Type B pancreatic cell (in vitro differentiated cells): ENCODE results near the gene EME1. TPM values are rescaled to one million over a fixed set of nuclear protein-coding genes. Genes with fewer than 3 reads are reported as not detected.
"Not testable (repeated sequence)": the region's sequence is repeated elsewhere in the genome, so short reads cannot be mapped to it uniquely, and the experiment has no call there.

Experiments
- DNase-seq: peaks from one replicate; pipeline ENCODE4 v3.0.0; 2021; ENCODE audit warnings: mixed read lengths; ENCODE audit not compliant: unreplicated experiment; ENCODE audit errors: extremely low spot score
- H3K27ac Mint-ChIP-seq: 2 replicates; pipeline ENCODE4 v1.8.0; 2021; ENCODE audit warnings: mild to moderate bottlenecking, mixed read lengths
- H3K27me3 Mint-ChIP-seq: 2 replicates; pipeline ENCODE4 v1.8.0; 2021; ENCODE audit warnings: mixed read lengths
- H3K36me3 Mint-ChIP-seq: 2 replicates; pipeline ENCODE4 v1.8.0; 2021; ENCODE audit warnings: mixed read lengths
- H3K4me1 Mint-ChIP-seq: one replicate; pipeline ENCODE4 v1.8.0; 2021; ENCODE audit warnings: mixed read lengths; ENCODE audit not compliant: unreplicated experiment
- H3K4me3 Mint-ChIP-seq: 2 replicates; pipeline ENCODE4 v1.8.0; 2021; ENCODE audit warnings: mild to moderate bottlenecking, mixed read lengths
- H3K9me3 Mint-ChIP-seq: 2 replicates; pipeline ENCODE4 v1.8.0; 2021; ENCODE audit warnings: mixed read lengths
- CTCF ChIP-seq: fragments of 200-600 bp; sonication (generic); conservative IDR thresholded peaks from 2 replicates; pipeline ENCODE4 v1.5.0; 2021; ENCODE audit warnings: antibody characterized with exemption, mild to moderate bottlenecking
- total RNA-seq: library from RNA; stranded (reverse); gene quantifications from 2 replicates; pipeline ENCODE4 v1.2.1, GENCODE V29; 2021; ENCODE audit warnings: low replicate concordance

EME1 gene
- total RNA-seq, 1 donor from 2014 or later: 18.7 TPM

- TF ChIP-seq CTCF: no peak
- H3K4me1 Mint-ChIP-seq: peaks cover 17% of the 10 kb centered on the region
- H3K9me3 Mint-ChIP-seq: no peaks in the 10 kb centered on the region
- peaks cover 3% of the 10 kb centered on the region for H3K27me3 Mint-ChIP-seq
- DNase-seq: no peak
- no peak overlapping the region for H3K4me3 Mint-ChIP-seq
- no peak overlapping the region for H3K27ac Mint-ChIP-seq
- no peaks in the 10 kb centered on the region for H3K36me3 Mint-ChIP-seq
Measured at GRCh38 chr17:50330151-50330775, 42.8 kb upstream of the EME1 start.

- no peaks in the 10 kb centered on the region for H3K27me3 Mint-ChIP-seq
- peaks cover 12% of the 10 kb centered on the region for H3K4me1 Mint-ChIP-seq
- DNase-seq: no peak
- H3K27ac Mint-ChIP-seq: no peak overlapping the region
- no peak overlapping the region for H3K4me3 Mint-ChIP-seq
- no peaks in the 10 kb centered on the region for H3K9me3 Mint-ChIP-seq
- TF ChIP-seq CTCF: no peak
- H3K36me3 Mint-ChIP-seq: no peaks in the 10 kb centered on the region
Measured at GRCh38 chr17:50331085-50331791, 41.8 kb upstream of the EME1 start.

- H3K9me3 Mint-ChIP-seq: no peaks in the 10 kb centered on the region
- H3K27me3 Mint-ChIP-seq: no peaks in the 10 kb centered on the region
- peaks cover 4% of the 10 kb centered on the region for H3K4me1 Mint-ChIP-seq
- H3K36me3 Mint-ChIP-seq: no peaks in the 10 kb centered on the region
- DNase-seq: no peak
- no peak overlapping the region for H3K27ac Mint-ChIP-seq
- no peak overlapping the region for H3K4me3 Mint-ChIP-seq
- TF ChIP-seq CTCF: no peak
Measured at GRCh38 chr17:50332196-50332595, 40.8 kb upstream of the EME1 start.

GRCh38 chr17:50333291-50334057 is 39.6 kb upstream of the EME1 start:
- H3K36me3 Mint-ChIP-seq, DNase-seq, H3K27me3 Mint-ChIP-seq, H3K9me3 Mint-ChIP-seq, H3K4me3 Mint-ChIP-seq, H3K4me1 Mint-ChIP-seq: not testable (repeated sequence)
- peak overlapping the region; percentile 16 for H3K27ac Mint-ChIP-seq

- Mint-ChIP-seq H3K27me3 (no peaks in the 10 kb centered on the region), H3K36me3 (no peaks in the 10 kb centered on the region), H3K4me1 (no peaks in the 10 kb centered on the region), H3K9me3 (peaks cover 5% of the 10 kb centered on the region), H3K4me3 (no peak overlapping the region), H3K27ac (no peak overlapping the region)
- no peak for DNase-seq
- no peak for TF ChIP-seq CTCF
Measured at GRCh38 chr17:50337956-50338355, 35.1 kb upstream of the EME1 start.

- H3K27me3 Mint-ChIP-seq: no peaks in the 10 kb centered on the region
Measured at GRCh38 chr17:50338645-50339044, 34.4 kb upstream of the EME1 start.

More at GRCh38 chr17:50338645-50339044, 34.4 kb upstream of the EME1 start:
- no peak for TF ChIP-seq CTCF
- Mint-ChIP-seq H3K27ac (no peak overlapping the region), H3K4me1 (no peaks in the 10 kb centered on the region), H3K9me3 (peaks cover 5% of the 10 kb centered on the region), H3K4me3 (no peak overlapping the region), H3K36me3 (no peaks in the 10 kb centered on the region)
- DNase-seq: no peak
